Sigmoid colon (tissue), 4 donors: ENCODE results near the gene CRABP2.

Source experiments
- EP300 ChIP-seq, 4 donors: sonication (generic); formaldehyde crosslinking; IDR thresholded peaks; one replicate each; pipeline ENCODE4 v1.6.1; 2017; ENCODE audit warnings: antibody characterized with exemption in 4 of 4
- POLR2A ChIP-seq, 2 donors: fragments of 450-650 bp; IDR thresholded peaks; one replicate each; pipeline ENCODE4 v1.6.1; 2016; ENCODE audit warnings: antibody characterized with exemption in 2 of 2, mild to moderate bottlenecking in 2 of 2, moderate library complexity in 2 of 2
- TF ChIP-seq, protein P1 (sequence below), 4 experiments: fragments of 450-650 bp in 3 of 4; fragments of 200-600 bp in 1 of 4; IDR thresholded peaks; one replicate each; pipeline ENCODE4 v1.5.1; 2016 to 2019; ENCODE audit warnings: antibody characterized with exemption in 4 of 4, mild to moderate bottlenecking in 3 of 4, moderate library complexity in 2 of 4

DNA sequence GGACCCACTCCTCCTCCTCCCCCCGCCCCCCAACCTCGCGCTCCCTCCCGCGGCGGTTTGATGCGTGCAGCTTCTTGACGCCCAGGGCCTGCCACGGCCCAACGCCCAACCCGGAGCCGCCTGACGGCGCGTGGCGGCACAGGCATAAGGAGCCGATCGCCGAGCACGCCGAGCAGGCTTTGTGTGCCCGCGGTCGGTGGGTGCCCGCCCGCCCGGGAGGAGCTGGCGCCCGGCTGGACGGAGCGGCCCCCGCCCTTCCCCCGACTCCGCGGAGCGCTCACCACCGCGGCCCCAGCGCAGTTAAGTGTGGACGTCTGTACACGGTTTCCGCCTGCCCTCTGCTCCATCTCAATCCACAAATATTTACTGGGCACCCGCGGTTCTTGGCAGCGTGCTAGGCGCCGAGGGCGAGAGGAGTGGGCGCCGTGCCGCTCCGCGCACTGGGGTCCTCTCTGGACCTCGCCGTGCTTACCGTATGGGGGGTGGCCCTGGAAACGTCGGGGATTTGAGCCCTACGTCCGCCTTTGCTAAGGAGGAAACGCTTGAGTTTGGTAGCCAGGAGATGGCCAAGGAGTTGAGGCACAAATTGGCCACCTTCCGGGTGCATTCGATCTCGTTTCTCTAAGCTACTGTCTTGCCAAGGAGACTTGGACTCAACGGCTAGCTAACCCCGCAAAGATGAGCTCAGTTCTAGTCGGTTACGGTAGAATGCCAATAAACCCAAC is 46.5 kb upstream of the CRABP2 start:
- TF ChIP-seq, protein P1, sequence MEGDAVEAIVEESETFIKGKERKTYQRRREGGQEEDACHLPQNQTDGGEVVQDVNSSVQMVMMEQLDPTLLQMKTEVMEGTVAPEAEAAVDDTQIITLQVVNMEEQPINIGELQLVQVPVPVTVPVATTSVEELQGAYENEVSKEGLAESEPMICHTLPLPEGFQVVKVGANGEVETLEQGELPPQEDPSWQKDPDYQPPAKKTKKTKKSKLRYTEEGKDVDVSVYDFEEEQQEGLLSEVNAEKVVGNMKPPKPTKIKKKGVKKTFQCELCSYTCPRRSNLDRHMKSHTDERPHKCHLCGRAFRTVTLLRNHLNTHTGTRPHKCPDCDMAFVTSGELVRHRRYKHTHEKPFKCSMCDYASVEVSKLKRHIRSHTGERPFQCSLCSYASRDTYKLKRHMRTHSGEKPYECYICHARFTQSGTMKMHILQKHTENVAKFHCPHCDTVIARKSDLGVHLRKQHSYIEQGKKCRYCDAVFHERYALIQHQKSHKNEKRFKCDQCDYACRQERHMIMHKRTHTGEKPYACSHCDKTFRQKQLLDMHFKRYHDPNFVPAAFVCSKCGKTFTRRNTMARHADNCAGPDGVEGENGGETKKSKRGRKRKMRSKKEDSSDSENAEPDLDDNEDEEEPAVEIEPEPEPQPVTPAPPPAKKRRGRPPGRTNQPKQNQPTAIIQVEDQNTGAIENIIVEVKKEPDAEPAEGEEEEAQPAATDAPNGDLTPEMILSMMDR (IDR thresholded peaks at IDR 0.05) = no peak
- TF ChIP-seq POLR2A (IDR thresholded peaks at IDR 0.05) = peak; percentile 27 to 37
- peak in 1 of 4 donors; percentile 81 for TF ChIP-seq EP300 (IDR thresholded peaks at IDR 0.05)
